GM19455 (cell line): ENCODE measurements around the gene HBE1.
"Not testable (repeated sequence)": the region's sequence is repeated elsewhere in the genome, so short reads cannot be mapped to it uniquely, and the experiment has no call there.

Experiments used
- ATAC-seq: cut with Tn5 transposase; IDR thresholded peaks from one replicate; pipeline ENCODE4 v1.9.1; 2021; ENCODE audit not compliant: unreplicated experiment

Gene HBE1

DNA sequence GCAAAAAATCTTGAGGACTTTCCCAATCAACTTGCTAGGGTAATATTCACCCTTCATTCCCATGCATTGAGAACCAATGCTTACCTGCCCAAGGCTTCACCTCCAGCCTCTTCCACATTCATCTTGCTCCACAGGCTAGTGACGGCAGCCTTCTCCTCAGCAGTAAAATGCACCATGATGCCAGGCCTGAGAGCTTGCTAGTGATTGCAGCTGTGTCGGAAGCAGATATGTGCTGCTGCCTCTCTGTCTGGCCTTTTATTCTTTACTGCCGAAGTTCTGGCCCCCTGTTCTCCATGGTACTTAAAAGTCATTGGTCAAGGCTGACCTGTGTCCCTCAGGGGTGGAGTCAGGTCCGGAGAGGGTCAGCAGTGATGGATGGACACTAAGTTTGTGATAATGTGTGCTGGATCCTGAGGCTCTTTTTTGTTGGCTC is at the start of gene HBE1:
TSS of gene HBE1 (minus strand) at position 231 of the 433 bp plus-strand sequence. CDS start at position 176, 55 bp downstream.
- ATAC-seq, result no peak

DNA sequence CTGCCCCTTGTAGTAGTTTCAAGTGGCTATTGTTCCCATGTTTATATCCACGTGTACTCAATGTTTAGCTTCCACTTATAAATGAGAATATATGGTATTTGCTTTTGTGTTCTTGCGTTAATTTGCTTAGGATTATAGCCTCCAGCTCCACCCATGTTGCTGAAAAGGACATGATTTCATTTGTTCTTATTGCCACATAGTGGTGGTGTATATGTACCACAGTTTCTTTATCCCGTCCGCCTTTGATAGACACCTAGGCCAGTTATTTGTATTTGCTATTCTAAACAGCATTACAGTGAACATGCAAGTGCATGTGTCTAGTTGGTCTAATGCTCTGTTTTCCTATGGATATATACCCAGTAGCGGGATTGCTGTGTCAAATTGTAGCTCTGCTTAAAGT is 47.5 kb upstream of the HBE1 start:
- ATAC-seq, result no peak

DNA sequence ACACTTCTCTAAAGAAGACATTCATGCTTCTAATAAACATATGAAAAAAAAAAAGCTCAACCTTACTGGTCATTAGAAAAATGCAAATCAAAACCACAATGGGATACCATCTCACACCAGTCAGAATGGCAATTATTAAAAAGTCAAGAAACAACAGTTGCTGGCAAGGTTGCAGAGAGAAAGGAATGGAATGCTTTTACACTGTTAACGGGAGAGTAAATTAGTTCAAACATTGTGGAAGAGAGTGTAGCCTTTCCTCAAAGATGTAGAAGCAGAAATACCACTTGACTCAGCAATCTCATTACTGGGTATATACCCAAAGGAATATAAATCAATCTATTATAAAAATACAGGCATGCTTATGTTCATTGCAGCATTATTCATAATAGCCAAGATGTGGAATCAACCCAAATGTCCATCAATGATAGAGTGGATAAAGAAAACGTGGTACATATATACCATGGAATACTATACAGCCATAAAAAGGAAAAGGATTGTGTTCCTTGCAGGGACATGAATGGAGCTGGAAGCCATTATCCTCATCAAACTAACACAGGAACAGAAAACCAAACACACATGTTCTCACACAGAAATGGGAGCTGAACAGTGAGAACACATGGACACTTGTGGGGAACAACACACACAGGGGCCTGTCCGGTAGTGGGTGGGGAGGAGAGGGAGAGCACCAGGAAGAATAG is 43.7 kb upstream of the HBE1 start:
- ATAC-seq, result not testable (repeated sequence)

DNA sequence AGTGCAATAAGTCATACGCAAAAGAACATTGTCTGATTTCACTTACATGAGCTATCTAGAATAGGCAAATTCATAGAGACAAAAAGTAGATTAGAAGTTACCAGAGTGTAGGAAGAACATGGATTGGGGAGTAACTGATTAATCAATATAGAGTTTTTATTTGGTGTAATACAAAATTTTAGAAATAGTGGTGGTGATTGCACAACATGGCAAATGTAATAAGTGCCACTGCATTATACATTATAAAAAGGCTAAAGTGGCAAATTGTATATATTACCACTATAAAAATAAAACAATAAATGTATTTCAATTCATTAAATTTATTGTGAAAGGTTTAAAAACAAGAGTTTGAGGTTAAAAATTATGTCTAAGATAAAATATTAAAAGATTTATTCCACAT is 40.7 kb upstream of the HBE1 start:
- ATAC-seq, result no peak

DNA sequence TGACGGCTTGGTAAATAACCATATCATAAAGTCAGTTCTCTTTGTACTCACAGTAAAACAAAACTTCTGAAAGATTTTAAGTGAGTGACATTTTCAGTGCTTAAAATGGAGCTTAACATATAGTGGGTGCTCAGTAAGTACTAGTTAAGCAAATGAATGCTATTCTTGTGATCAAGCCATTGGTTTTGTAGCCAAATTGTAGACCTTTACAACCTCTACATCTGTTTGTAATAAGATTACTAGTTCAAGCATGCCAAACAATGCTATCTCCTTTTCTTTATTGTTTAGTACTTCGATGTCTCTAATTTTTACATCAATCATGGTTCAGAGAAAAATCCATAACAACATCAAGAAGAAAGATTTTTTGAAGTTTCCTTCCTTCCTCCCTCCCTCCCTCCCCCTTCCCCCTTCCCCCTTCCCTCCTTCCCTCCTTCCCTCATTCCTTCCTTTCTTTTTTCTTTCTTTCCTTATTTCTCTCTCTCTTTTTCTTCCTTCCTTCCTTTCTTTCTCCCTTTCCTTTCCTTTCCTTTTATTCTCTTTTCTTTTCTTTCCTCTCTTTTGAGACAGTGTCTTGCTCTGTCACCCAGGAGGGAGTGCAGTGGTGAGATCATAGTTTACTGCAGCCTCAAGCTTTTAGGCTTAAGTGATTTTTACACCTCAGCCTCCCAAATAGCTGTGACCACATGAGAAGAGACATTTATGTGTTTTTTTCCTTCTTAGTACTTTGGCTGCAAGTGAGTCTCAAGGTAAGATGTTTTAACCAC is 37.7 kb upstream of the HBE1 start:
- ATAC-seq, result no peak

DNA sequence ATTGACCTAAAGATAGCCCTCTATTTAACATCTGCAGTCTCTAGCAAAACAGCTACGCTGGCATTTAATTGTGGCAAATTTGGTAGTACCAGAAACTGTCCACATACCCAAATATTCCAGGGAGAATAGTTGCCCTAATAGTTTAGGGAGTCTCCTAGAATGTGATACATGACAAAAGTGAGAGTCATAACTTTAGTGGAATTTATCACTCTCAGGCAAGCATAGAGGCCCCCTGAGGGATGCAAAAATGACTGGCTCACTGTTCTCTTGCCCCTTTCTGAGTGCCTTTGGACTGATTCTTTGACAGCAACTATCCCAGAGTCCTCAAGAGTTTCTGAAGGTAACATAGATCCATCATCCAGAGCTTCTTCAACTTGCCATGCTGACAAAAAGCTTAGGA is 34.3 kb upstream of the HBE1 start:
- ATAC-seq, result no peak

DNA sequence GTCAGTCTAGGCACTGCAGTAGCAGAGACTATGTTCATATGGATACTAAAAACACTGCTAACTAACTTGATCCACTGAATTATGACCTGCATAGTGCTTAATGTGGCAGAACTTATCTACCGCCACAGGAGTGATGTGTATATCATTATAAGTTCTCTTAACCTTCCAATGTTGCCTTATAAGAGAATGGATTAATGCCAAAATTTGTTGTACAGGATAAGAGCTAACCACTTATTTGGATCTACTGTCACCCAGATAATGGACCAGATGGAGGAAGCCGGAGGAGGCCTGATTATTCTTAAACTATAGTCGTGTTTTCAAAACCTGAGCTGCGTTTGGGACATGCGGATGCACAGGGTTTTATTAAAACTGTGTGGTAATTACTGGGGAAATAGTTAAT is 33.9 kb upstream of the HBE1 start:
- ATAC-seq, result no peak

DNA sequence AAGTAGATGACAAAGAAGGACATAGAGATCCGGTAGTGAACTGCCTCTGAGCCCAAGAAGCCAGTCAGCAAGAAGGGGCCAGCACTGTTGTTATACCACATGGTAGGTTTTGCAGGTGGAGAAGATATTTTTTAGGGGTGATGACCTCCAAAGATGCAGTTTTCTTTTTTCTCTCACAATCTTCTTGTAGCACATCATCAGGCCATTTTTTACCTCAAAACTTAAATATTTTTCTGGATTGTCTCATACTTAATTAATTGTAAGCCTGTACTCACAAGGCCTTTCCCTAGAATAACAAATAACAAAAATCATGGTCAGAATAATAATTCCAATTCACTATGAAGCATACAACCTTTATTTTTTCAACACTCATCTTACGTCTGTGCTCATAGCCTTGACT is 32.1 kb upstream of the HBE1 start, which contains the start of gene OR51B4:
TSS of gene OR51B4 (minus strand) at position 101 of the 400 bp plus-strand sequence. CDS start at position 101, 0 bp downstream.
- ATAC-seq, result no peak

DNA sequence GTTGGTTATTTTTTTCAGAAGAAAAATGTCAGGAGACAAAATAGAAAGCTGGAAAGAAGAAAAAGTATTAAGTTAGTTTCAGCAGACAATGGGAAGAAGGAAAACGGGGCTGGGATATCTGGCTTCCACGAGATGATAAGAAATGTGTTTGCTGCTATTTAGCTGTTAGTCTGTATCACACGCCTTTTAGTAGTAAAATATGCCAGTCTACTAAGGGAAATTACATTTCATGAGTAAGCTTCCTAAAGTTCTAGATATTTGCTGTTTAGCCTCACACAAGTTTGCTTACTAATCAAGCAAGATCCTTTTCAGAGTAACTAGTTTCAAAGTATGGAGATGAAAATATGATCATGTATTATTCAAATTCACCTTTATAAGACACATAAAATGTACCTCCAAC is 30.5 kb upstream of the HBE1 start:
- no peak for ATAC-seq

DNA sequence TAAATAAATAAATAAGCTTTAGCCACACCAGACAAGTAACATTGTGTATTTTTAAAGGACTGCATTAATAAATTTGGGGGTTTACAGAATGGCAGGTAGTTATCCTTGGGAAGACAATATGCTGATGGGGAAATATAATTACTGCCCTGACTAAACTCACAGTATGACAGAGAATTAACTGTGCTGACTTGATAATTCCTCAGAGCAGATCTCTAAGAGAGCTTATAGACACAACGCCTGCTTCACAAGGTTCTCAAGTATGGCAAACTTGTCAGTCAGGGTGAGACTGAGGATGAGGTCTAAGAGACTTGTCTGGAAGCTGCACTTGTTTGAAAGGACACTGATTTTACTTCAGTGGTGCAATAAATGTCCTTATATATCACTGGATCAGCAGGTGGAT is 28.7 kb upstream of the HBE1 start:
- ATAC-seq, result no peak

DNA sequence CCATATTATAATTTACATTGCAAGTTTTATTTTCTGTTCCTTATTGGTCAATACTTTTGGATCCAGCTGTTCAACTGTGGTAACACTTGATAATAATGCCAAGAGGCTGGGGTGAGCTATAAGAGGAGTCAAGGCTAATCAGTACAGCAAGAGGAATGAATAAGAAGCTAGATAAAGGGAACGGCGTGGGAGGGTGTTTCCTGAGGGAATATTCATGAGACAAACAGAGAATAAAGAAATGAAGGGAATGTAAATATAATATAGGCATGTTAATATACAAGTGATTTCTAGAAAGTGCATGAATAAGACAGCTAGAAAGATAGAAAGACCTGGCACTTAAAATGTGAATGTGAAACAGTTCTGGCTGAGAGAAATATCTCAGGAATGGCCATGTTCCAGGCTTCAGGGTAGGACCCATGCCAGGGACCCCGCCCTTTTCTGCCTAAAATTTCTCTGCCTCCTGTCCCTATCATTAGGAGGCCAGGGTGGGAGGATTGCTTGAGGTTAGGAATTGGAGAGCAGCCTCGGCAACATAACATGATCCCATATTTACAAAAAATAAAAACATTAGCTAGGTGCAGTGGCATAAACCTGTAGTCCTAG is 28.1 kb upstream of the HBE1 start:
- ATAC-seq, result no peak

DNA sequence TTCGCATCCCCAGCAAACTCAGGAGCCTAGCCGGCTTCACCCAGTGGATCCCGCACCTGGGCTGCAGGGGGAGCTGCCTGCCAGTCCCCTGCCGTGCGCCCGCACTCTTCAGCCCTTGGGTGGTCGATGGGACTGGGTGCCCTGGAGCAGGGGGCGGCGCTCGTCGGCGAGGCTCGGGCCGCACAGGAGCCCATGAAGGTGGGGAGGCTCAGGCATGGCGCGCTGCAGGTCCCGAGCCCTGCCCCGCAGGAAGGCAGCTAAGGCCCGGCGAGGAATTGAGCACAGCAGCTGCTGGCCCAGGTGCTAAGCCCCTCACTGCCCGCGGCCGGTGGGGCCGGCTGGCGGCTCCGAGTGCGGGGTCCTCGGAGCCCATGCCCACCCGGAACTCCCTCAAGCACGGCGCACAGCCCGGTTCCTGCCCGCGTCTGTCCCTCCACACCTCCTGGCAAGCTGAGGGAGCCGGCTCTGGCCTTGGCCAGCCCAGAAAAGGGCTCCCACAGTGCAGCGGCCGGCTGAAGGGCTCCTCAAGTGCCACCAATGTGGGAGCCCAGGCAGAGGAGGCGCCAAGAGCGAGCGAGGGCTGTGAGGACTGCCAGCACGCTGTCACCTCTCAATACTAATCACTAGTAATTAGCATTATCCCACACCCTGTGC is 24.7 kb upstream of the HBE1 start:
- not testable (repeated sequence) for ATAC-seq

DNA sequence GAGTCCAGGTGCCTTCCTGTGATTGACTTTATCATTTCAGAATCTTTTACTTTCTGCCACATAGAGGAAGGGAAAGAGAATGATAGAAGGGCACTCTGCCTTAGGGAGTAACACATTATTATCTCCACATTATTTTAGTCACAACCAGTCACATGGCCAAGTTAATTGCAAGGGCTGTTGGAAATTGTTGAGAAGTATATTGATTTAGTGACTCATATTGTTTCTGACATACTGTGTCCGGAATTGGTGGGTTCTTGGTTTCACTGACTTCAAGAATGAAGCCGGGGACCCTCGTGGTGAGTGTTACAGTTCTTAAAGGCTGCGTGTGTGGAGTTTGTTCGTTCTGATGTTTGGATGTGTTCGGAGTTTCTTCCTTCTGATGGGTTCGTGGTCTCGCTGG is 23.3 kb upstream of the HBE1 start:
- no peak for ATAC-seq

DNA sequence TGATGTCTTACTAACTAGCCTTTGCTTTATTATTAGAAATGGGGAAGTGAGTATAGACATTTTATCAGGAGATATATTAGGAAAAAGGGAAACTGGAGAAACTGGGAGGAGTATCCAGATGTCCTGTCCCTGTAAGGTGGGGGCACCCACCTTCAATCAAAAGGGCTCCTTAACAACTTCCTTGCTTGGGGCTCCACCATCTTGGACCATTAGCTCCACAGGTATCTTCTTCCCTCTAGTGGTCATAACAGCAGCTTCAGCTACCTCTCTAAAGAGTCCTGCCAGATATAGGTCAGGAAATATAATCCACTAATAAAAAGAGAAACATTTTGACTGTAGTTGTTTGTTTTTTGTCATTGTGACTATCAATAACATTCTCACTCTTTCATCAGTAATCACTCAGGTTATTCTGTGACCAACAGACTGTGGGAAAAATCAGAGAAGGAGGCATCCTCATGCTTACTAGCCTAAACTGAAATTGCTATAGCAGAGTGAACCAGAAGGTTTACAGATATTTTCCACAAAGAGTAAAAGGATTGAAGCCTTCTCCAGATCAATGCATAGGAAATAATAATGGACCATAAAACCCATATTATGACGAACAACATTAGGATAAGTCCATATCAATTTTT is 21.6 kb upstream of the HBE1 start:
- peak; percentile 84 for ATAC-seq

DNA sequence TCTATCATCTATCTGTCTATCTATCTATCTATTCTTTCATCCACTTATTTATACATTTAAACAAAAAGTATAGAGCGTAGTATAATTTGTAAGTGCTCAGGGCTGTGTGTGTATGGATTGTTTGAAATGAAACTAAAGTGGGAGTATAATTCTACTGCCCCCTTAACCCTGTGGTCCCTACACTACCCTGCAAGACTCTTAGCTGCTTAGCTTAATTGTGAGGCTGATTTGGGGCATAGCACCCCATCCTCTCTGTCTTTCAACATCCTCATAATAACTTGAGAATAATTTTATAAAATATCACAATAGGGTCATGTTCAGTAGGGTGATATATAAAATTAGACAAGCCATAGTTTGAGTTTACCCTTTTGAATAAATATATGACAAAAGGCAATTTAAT is 20.4 kb upstream of the HBE1 start:
- no peak for ATAC-seq

DNA sequence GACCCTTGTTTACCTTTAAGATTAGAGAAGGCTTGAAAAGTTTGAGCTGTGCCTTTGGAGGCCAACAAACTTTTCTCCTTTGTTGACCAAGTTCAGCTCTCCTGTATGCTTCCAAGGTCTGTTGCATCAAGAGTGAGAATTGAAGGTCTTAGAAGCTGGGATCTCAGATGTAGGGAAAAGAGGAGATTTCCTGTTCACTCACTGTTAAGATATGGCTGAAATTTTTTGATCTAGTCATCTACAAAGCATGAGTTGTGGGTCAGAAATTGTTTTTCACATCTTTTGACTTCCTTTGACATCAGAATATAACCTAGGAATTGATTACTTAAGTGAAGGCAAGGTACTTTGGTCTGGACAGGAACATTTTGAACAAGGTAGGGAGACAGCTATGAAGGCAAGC is 20.0 kb upstream of the HBE1 start:
- ATAC-seq, result no peak

DNA sequence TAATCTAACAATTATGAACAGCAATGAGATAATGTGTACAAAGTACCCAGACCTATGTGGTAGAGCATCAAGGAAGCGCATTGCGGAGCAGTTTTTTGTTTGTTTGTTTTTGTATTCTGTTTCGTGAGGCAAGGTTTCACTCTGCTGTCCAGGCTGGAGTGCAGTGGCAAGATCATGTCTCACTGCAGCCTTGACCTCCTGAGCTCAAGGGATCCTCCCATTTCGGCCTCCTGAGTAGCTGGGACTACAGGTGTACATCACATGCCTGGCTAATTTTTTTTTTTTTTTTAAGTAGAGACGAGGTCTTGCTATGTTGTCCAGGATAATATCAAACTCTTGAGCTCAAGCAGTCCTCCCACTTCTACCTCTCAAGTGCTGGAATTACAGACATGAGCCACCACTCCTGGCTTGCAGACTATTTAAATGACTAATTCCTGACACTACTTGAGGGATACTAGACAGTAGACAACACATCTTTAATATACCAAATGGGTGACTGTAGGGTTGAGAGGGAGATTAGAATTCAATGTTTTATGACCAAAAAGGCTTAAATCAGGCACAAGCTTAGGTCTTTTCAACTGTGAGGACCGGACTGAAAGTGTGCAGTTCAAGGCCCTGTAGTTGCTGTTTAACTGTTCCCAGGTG is 19.3 kb upstream of the HBE1 start:
- no peak for ATAC-seq

DNA sequence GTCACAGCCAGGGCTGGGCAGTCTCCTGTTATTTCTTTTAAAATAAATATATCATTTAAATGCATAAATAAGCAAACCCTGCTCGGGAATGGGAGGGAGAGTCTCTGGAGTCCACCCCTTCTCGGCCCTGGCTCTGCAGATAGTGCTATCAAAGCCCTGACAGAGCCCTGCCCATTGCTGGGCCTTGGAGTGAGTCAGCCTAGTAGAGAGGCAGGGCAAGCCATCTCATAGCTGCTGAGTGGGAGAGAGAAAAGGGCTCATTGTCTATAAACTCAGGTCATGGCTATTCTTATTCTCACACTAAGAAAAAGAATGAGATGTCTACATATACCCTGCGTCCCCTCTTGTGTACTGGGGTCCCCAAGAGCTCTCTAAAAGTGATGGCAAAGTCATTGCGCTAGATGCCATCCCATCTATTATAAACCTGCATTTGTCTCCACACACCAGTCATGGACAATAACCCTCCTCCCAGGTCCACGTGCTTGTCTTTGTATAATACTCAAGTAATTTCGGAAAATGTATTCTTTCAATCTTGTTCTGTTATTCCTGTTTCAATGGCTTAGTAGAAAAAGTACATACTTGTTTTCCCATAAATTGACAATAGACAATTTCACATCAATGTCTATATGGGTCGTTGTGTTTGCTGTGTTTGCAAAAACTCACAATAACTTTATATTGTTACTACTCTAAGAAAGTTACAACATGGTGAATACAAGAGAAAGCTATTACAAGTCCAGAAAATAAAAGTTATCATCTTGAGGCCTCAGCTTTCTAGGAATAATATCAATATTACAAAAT is 18.6 kb upstream of the HBE1 start:
- ATAC-seq, result no peak

DNA sequence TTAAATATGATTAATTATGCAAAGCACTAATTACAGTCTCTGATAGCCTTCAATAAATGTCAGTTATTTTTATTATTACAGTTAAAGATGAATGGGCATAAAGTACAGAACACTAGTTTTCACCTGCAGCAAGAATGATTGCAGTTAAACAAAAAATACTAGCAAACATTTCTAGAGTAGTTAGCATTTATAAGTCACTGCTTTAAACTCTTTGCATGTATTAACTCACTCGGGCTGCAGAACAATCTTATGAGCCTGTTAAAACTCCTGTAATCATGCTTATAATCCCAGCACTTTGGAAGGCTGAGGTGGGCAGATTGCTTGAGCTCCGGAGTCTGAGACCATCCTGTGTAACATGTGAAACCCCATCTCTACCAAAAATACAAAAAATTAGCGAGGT is 17.2 kb upstream of the HBE1 start:
- ATAC-seq, result no peak

DNA sequence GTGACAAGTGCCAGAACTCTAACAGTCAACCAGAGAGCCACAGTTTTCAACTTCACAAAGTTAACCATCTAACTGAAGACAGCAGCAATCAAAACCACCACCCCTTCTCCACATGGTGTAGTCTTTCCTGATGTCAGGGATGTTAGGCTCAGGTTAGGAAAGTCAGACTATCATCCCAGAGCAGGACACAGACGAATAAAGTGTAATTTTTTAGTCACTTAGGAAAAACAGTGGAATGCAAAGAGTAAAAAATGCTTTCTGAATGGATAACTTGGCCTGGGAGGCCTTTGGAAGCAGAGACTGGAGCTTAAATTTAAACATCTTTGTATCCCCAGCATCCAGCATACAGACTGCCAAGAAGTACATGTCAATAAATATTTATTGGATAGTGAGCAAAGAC is 16.6 kb upstream of the HBE1 start:
- no peak for ATAC-seq
